ENCODE data around the gene SAMSN1. TPM values are rescaled to one million over a fixed set of nuclear protein-coding genes. Genes with fewer than 3 reads are reported as not detected.

SAMSN1 gene
- total RNA-seq, 4 donors from 2014 or later, result 1.0 to 13.5 (median 4.2) TPM

DNA sequence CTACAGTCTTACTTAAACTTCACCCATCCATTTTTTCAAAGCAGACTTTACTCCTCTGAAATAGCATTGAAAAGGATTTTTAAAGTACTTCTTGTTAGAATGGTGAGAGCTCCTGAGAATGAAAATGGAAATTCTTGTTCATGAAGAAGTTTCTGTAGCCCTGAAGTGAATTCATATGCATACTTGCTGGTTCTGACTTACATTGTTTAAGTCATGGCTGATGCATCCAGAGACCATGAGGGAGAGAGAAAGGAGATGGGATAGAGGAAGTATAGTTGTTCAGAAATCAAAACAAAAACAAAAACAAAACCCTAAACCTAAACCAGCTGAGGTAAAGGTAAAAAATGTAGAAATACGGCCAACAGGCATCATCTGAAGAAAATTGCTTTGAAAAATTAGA, 27.1 kb upstream of the SAMSN1 start:
- Histone ChIP-seq H3K27me3 (no peaks in the 10 kb centered on the region), H3K4me3 (no peak overlapping the region), H3K36me3 (no peaks in the 10 kb centered on the region), H3K9me3 (no peaks in the 10 kb centered on the region), H3K27ac (no peak overlapping the region), H3K4me1 (no peaks in the 10 kb centered on the region)
- WGBS, 2 donors (ENCODE audit: low coverage in 1 of 2), result 71 to 91% methylated on average over 1 of the region's 1 CpG
- no peak for ATAC-seq
- TF ChIP-seq POLR2A (IDR thresholded peaks at IDR 0.05), result no peak
- TF ChIP-seq, protein P1, sequence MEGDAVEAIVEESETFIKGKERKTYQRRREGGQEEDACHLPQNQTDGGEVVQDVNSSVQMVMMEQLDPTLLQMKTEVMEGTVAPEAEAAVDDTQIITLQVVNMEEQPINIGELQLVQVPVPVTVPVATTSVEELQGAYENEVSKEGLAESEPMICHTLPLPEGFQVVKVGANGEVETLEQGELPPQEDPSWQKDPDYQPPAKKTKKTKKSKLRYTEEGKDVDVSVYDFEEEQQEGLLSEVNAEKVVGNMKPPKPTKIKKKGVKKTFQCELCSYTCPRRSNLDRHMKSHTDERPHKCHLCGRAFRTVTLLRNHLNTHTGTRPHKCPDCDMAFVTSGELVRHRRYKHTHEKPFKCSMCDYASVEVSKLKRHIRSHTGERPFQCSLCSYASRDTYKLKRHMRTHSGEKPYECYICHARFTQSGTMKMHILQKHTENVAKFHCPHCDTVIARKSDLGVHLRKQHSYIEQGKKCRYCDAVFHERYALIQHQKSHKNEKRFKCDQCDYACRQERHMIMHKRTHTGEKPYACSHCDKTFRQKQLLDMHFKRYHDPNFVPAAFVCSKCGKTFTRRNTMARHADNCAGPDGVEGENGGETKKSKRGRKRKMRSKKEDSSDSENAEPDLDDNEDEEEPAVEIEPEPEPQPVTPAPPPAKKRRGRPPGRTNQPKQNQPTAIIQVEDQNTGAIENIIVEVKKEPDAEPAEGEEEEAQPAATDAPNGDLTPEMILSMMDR (IDR thresholded peaks at IDR 0.05), result no peak
- TF ChIP-seq POLR2AphosphoS5 (IDR thresholded peaks at IDR 0.05), result no peak
- no peak for TF ChIP-seq EP300 (IDR thresholded peaks at IDR 0.05)

DNA sequence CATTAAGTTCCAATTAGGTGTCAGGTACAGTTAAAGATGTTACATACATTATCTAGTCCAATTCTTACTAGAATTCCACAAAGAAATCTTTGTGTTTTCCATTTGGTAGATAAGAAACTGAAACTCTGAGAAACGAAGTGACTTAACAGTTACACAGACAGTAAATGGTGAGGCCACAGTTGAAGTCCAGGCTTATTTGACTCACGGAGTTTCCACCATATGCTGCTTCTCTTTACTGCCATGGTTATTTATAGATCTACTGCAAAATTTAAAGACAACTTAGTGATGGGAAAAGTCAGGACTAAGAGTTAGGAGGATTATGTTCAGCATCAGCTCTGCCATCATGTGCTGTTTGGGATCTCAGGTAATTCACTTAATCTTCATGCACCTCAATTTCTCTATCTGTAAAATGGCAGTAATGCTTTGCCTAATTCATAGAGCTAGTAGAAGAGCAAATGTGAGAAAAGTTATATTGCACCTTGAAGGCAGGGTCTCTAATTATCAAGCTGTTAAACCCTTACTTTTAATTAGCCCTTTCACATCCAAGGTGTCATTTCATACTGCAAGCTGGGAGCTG, 26.2 kb upstream of the SAMSN1 start:
- H3K4me3 ChIP-seq, result no peak overlapping the region
- no peaks in the 10 kb centered on the region for H3K4me1 ChIP-seq
- WGBS, 2 donors (ENCODE audit: low coverage in 1 of 2), result 22 to 39% methylated on average over 2 of the region's 2 CpGs
- no peak for ATAC-seq
- TF ChIP-seq, protein P1 (IDR thresholded peaks at IDR 0.05), result no peak
- TF ChIP-seq POLR2AphosphoS5 (IDR thresholded peaks at IDR 0.05), result no peak
- no peak for TF ChIP-seq POLR2A (IDR thresholded peaks at IDR 0.05)
- TF ChIP-seq EP300 (IDR thresholded peaks at IDR 0.05), result no peak
- no peaks in the 10 kb centered on the region for H3K36me3 ChIP-seq
- no peaks in the 10 kb centered on the region for H3K9me3 ChIP-seq
- no peak overlapping the region for H3K27ac ChIP-seq
- H3K27me3 ChIP-seq, result no peaks in the 10 kb centered on the region

DNA sequence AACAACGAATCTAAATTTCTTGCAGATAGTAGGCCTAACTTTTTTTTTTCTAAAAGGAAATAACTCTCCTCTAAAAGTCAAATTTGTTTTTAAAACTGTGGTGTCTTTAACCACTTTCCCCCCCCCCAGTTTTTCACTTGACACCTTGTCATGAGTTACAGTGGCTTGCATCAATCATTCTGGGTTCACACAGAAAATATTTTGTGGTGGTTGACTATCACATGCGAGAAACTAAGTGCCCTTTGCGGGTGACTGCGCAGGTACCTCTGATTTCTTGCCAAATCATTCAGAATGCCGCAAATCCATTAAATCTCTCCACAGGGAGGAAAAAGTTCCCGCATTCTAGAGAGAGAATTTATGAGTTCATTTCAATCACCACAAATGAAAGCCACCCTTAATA, 23.8 kb upstream of the SAMSN1 start:
- H3K4me1 ChIP-seq, result no peaks in the 10 kb centered on the region
- H3K4me3 ChIP-seq, result no peak overlapping the region
- no peaks in the 10 kb centered on the region for H3K9me3 ChIP-seq
- ATAC-seq, result no peak
- H3K27me3 ChIP-seq, result no peaks in the 10 kb centered on the region
- H3K27ac ChIP-seq, result no peak overlapping the region
- 88 to 92% methylated on average over 6 of the region's 6 CpGs for WGBS, 2 donors (ENCODE audit: low coverage in 1 of 2)
- no peaks in the 10 kb centered on the region for H3K36me3 ChIP-seq
- TF ChIP-seq POLR2AphosphoS5 (IDR thresholded peaks at IDR 0.05) (no peak), POLR2A (IDR thresholded peaks at IDR 0.05) (no peak)
- TF ChIP-seq, protein P1 (IDR thresholded peaks at IDR 0.05), result no peak

DNA sequence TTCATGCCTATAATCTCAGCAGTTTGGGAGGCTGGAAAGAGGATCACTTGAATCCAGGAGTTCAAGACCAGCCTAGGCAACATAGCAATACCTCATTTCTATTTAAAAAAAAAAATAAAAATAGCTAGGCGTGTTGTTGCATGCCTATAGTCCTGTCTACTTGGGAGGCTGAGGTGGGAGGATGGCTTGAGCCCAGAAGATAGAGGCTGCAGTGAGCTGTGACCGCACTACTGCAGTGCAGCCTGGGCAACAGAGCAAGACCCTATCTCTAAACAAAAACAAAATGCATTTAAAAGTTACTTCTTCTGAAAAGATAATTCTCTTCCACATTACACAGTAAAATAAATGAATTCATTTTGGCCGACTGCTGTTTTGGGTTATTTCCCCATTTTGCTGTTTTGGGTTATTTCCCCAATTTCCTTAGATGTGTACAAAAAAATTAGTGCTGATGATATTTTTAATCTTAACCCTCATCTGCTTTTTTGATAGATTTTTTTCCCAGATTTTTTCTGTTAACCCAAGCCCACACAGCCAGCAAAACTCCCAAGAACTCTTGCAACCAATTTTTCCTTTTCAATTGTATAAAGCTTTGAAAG, 23.0 kb upstream of the SAMSN1 start:
- no peak overlapping the region for H3K27ac ChIP-seq
- H3K4me3 ChIP-seq, result no peak overlapping the region
- WGBS, 2 donors (ENCODE audit: low coverage in 1 of 2), result 76 to 83% methylated on average over 3 of the region's 3 CpGs
- no peak for TF ChIP-seq POLR2AphosphoS5 (IDR thresholded peaks at IDR 0.05)
- TF ChIP-seq, protein P1 (IDR thresholded peaks at IDR 0.05), result no peak
- TF ChIP-seq EP300 (IDR thresholded peaks at IDR 0.05), result no peak
- no peak for TF ChIP-seq POLR2A (IDR thresholded peaks at IDR 0.05)
- H3K9me3 ChIP-seq, result no peaks in the 10 kb centered on the region
- no peaks in the 10 kb centered on the region for H3K4me1 ChIP-seq
- H3K27me3 ChIP-seq, result no peaks in the 10 kb centered on the region
- no peak for ATAC-seq
- H3K36me3 ChIP-seq, result no peaks in the 10 kb centered on the region

Measured in gastroesophageal sphincter (tissue), 4 donors.